ENCODE results near the gene TRMT2A. TPM values are rescaled to one million over a fixed set of nuclear protein-coding genes. Genes with fewer than 3 reads are reported as not detected.

The TRMT2A gene
- total RNA-seq, 1 donor from 2014 or later: 161 TPM

- no peaks in the 10 kb centered on the region for H3K27me3 ChIP-seq
- H3K4me3 ChIP-seq: peak overlapping the region; percentile 80 to 83
- H3K9me3 ChIP-seq: no peaks in the 10 kb centered on the region
- peak overlapping the region; percentile 82 to 89 for H3K27ac ChIP-seq
- no peak for TF ChIP-seq CTCF (IDR thresholded peaks at IDR 0.05)
- H3K4me1 ChIP-seq: peaks cover 12 to 28% of the 10 kb centered on the region in 2 donors
- intact Hi-C loops (cut with DNase I): loop anchor here (1.0 kb wide), 2 partner anchors 37 to 59 kb away; partner anchors contain the start of genes TANGO2 and TRMT2A
- H3K36me3 ChIP-seq: no peaks in the 10 kb centered on the region
- peak; percentile 37 to 81 for DNase-seq (ENCODE audit: low spot score in 2 of 2)
These were observed 36.6 kb downstream of the TRMT2A start for GRCh38 chr22:20080445-20080775.

- Histone ChIP-seq H3K4me1 (peaks cover 12 to 28% of the 10 kb centered on the region in 2 donors), H3K36me3 (no peaks in the 10 kb centered on the region), H3K4me3 (peak within 1 kb of the TSS; percentile 80 to 83), H3K9me3 (no peaks in the 10 kb centered on the region), H3K27ac (peak within 1 kb of the TSS; percentile 82 to 89), H3K27me3 (no peaks in the 10 kb centered on the region)
- no peak for TF ChIP-seq CTCF (IDR thresholded peaks at IDR 0.05)
- intact Hi-C loops (cut with DNase I): loop anchor here (1.0 kb wide), 2 partner anchors 37 to 59 kb away; partner anchors contain the start of genes TANGO2 and TRMT2A
- peak; percentile 50 to 95 for DNase-seq (ENCODE audit: low spot score in 2 of 2)
These were observed 37.1 kb downstream of the TRMT2A start, which contains the start of gene DGCR8 for GRCh38 chr22:20079745-20080444. Gene DGCR8, plus strand, starts transcription at chr22:20080241. Its CDS starts 5,723 bp downstream, at chr22:20085964.

- intact Hi-C loops (cut with DNase I): no loop called here
- Histone ChIP-seq H3K9me3 (no peaks in the 10 kb centered on the region), H3K27me3 (no peaks in the 10 kb centered on the region), H3K4me1 (peaks cover 8 to 11% of the 10 kb centered on the region in 2 donors), H3K4me3 (no peak overlapping the region), H3K27ac (no peak overlapping the region), H3K36me3 (no peaks in the 10 kb centered on the region)
- TF ChIP-seq CTCF (IDR thresholded peaks at IDR 0.05): no peak
- DNase-seq (ENCODE audit: low spot score in 2 of 2): no peak
These were observed 40.3 kb downstream of the TRMT2A start for GRCh38 chr22:20076627-20077172.

GRCh38 chr22:20071524-20071972 lies 45.5 kb downstream of the TRMT2A start:
- Histone ChIP-seq H3K4me3 (no peak overlapping the region), H3K4me1 (no peaks in the 10 kb centered on the region), H3K9me3 (no peaks in the 10 kb centered on the region), H3K27me3 (no peaks in the 10 kb centered on the region), H3K27ac (no peak overlapping the region), H3K36me3 (no peaks in the 10 kb centered on the region)
- no peak for TF ChIP-seq CTCF (IDR thresholded peaks at IDR 0.05)
- intact Hi-C loops (cut with DNase I): no loop called here
- DNase-seq (ENCODE audit: low spot score in 2 of 2): no peak

- Histone ChIP-seq H3K27ac (no peak overlapping the region), H3K4me3 (no peak overlapping the region), H3K4me1 (no peaks in the 10 kb centered on the region), H3K36me3 (peaks cover 3 to 6% of the 10 kb centered on the region in 2 donors), H3K27me3 (no peaks in the 10 kb centered on the region), H3K9me3 (no peaks in the 10 kb centered on the region)
- DNase-seq (ENCODE audit: low spot score in 2 of 2): no peak
- no peak for TF ChIP-seq CTCF (IDR thresholded peaks at IDR 0.05)
- intact Hi-C loops (cut with DNase I): no loop called here
These were observed 47.5 kb downstream of the TRMT2A start for GRCh38 chr22:20069331-20070042.

Data from ascending aorta (tissue), 2 donors.